HepG2 (cell line): Measurements from ENCODE around the gene MSI2. TPM values are rescaled to one million over a fixed set of nuclear protein-coding genes. Genes with fewer than 3 reads are reported as not detected.

ENCODE experiments used
- CAMTA2 ChIP-seq: sonication (generic); formaldehyde crosslinking; IDR thresholded peaks from 2 replicates; pipeline ENCODE4 v1.4.0; 2020; ENCODE audit warnings: mild to moderate bottlenecking, missing genetic modification reagents, borderline replicate concordance
- CENPT ChIP-seq: sonication (generic); formaldehyde crosslinking; IDR thresholded peaks from 2 replicates; pipeline ENCODE4 v1.8.0; 2022; ENCODE audit warnings: low read depth, mild to moderate bottlenecking, moderate library complexity, missing genetic modification reagents
- ETV6 ChIP-seq: sonication (generic); formaldehyde crosslinking; conservative IDR thresholded peaks from 2 replicates; pipeline ENCODE4 v1.4.0; 2020; ENCODE audit warnings: missing genetic modification reagents
- HCFC1 ChIP-seq: fragments of 150-350 bp; IDR thresholded peaks from 2 replicates; pipeline ENCODE4 v1.6.1; 2014; ENCODE audit warnings: low read depth, low read length
- HIVEP1 ChIP-seq: sonication (generic); formaldehyde crosslinking; IDR thresholded peaks from 2 replicates; pipeline ENCODE4 v1.4.0; 2020; ENCODE audit warnings: mild to moderate bottlenecking, missing genetic modification reagents
- LRRFIP1 ChIP-seq: sonication (generic); formaldehyde crosslinking; conservative IDR thresholded peaks from 2 replicates; pipeline ENCODE4 v1.4.0; 2020; ENCODE audit warnings: missing genetic modification reagents
- THAP8 ChIP-seq: sonication (generic); formaldehyde crosslinking; IDR thresholded peaks from 2 replicates; pipeline ENCODE4 v1.5.1; 2020; ENCODE audit warnings: missing genetic modification reagents, mild to moderate bottlenecking, borderline replicate concordance
- ZBTB14 ChIP-seq: sonication (generic); formaldehyde crosslinking; IDR thresholded peaks from 2 replicates; pipeline ENCODE4 v1.4.0; 2020; ENCODE audit warnings: missing genetic modification reagents
- ZNF33A ChIP-seq: sonication (generic); formaldehyde crosslinking; IDR thresholded peaks from 2 replicates; pipeline ENCODE4 v1.5.1; 2020; ENCODE audit warnings: missing genetic modification reagents, mild to moderate bottlenecking, moderate library complexity, borderline replicate concordance
- ZNF768 ChIP-seq: sonication (generic); formaldehyde crosslinking; IDR thresholded peaks from 2 replicates; pipeline ENCODE4 v1.4.0; 2020; ENCODE audit warnings: missing genetic modification reagents
- ZNF777 ChIP-seq: sonication (generic); formaldehyde crosslinking; IDR thresholded peaks from 2 replicates; pipeline ENCODE4 v1.4.0; 2020; ENCODE audit warnings: missing genetic modification reagents
- polyA plus RNA-seq, 8 experiments: library from polyadenylated mRNA; depleted of rRNA in 3 of 8; stranded (reverse) in 7 of 8; unstranded in 1 of 8; fragments of >200 nt; fragmentation: Illumina TruSeq in 4 of 8; extraction: Trizol in 4 of 8; gene quantifications; 2 replicates each; pipeline versions ENCODE4 v1.2.1 to v1.2.3, GENCODE V29; 2011 to 2016; ENCODE audit warnings: low read depth in 4 of 8, missing spikeins in 1 of 8, mixed read lengths in 1 of 8; ENCODE audit not compliant: insufficient read depth in 1 of 8
- total RNA-seq, 5 experiments: library from RNA; depleted of rRNA; stranded (reverse); fragments of >200 nt; fragmentation: Illumina TruSeq; extraction: Trizol; gene quantifications; 2 replicates each; pipeline ENCODE4 v1.2.3, GENCODE V29; 2016; ENCODE audit warnings: low read depth in 1 of 5
- TF ChIP-seq, protein P1 (sequence below): sonication (generic); formaldehyde crosslinking; IDR thresholded peaks from 2 replicates; pipeline ENCODE4 v1.4.0; 2020; ENCODE audit warnings: missing genetic modification reagents, borderline replicate concordance
- TF ChIP-seq, protein P2 (sequence below): sonication (generic); formaldehyde crosslinking; IDR thresholded peaks from 2 replicates; pipeline ENCODE4 v1.4.0; 2020; ENCODE audit warnings: mild to moderate bottlenecking, missing genetic modification reagents
- TF ChIP-seq, protein P3 (sequence below): sonication (generic); formaldehyde crosslinking; IDR thresholded peaks from 2 replicates; pipeline ENCODE4 v1.8.0; 2022; ENCODE audit warnings: mild to moderate bottlenecking, missing genetic modification reagents, moderate library complexity
- TF ChIP-seq, protein P4 (sequence below): sonication (generic); formaldehyde crosslinking; IDR thresholded peaks from 2 replicates; pipeline ENCODE4 v1.5.0; 2020; ENCODE audit warnings: mild to moderate bottlenecking, missing genetic modification reagents, borderline replicate concordance

The MSI2 gene
- total and polyA plus RNA-seq, 2 of the 13 experiments (the other 11 are each of a cell fraction or from before 2014, with no cell fraction given), result 77.5 to 78.4 TPM

DNA sequence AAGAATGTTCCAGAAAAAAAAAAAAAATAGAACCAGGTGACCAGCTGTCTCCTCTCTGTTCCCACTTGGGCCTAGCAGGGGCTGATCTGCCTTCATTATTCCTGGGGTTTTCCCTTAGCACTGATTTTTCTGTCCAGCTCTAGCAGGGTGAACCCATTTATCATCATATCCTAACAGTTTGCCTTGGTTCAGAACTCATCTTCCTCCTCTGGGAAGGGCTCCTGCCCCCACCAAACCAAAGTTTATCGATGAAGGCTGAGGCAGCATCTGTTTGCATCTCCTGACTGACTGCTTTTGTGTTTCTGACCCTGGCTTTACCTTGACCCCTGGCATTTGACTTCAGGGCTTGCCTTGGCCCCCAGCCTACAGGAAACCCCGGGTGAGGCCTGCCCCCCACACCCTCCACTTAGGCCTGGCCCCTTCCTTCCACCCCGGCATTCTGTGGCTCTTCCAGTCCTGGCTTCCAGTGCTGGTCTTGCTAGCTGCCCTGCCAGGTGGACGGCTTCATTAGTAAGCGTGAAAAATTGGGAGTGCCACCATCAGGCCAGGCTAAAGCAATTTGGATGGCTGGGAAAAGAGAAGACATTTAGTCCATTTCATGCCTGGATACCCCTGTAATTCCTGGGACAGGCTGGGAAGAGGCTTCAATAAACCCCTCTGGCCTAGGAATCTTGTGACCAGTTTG lies 323.9 kb downstream of the MSI2 start (continued):
- TF ChIP-seq ZNF777 (CRISPR knock-in tag) (no peak), ZBTB14 (CRISPR knock-in tag) (no peak), ETV6 (0 out of 2 replicates have a peak, but pooled peaks have one; percentile 27), CAMTA2 (CRISPR knock-in tag) (peak; percentile 52; the same call in 1 of the 2 replicates), ZNF768 (CRISPR knock-in tag) (peak; percentile 67; the same call in 1 of the 2 replicates), HIVEP1 (CRISPR knock-in tag) (peak; percentile 99), LRRFIP1 (CRISPR knock-in tag) (no peak), ZNF33A (no peak; the same call in 1 of the 2 replicates), HCFC1 (no peak), CENPT (no peak), THAP8 (CRISPR knock-in tag) (no peak)
- TF ChIP-seq, protein P1, sequence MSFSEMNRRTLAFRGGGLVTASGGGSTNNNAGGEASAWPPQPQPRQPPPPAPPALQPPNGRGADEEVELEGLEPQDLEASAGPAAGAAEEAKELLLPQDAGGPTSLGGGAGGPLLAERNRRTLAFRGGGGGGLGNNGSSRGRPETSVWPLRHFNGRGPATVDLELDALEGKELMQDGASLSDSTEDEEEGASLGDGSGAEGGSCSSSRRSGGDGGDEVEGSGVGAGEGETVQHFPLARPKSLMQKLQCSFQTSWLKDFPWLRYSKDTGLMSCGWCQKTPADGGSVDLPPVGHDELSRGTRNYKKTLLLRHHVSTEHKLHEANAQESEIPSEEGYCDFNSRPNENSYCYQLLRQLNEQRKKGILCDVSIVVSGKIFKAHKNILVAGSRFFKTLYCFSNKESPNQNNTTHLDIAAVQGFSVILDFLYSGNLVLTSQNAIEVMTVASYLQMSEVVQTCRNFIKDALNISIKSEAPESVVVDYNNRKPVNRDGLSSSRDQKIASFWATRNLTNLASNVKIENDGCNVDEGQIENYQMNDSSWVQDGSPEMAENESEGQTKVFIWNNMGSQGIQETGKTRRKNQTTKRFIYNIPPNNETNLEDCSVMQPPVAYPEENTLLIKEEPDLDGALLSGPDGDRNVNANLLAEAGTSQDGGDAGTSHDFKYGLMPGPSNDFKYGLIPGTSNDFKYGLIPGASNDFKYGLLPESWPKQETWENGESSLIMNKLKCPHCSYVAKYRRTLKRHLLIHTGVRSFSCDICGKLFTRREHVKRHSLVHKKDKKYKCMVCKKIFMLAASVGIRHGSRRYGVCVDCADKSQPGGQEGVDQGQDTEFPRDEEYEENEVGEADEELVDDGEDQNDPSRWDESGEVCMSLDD (CRISPR knock-in tag), result peak; percentile 96
- TF ChIP-seq, protein P2, sequence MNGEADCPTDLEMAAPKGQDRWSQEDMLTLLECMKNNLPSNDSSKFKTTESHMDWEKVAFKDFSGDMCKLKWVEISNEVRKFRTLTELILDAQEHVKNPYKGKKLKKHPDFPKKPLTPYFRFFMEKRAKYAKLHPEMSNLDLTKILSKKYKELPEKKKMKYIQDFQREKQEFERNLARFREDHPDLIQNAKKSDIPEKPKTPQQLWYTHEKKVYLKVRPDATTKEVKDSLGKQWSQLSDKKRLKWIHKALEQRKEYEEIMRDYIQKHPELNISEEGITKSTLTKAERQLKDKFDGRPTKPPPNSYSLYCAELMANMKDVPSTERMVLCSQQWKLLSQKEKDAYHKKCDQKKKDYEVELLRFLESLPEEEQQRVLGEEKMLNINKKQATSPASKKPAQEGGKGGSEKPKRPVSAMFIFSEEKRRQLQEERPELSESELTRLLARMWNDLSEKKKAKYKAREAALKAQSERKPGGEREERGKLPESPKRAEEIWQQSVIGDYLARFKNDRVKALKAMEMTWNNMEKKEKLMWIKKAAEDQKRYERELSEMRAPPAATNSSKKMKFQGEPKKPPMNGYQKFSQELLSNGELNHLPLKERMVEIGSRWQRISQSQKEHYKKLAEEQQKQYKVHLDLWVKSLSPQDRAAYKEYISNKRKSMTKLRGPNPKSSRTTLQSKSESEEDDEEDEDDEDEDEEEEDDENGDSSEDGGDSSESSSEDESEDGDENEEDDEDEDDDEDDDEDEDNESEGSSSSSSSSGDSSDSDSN, result peak; percentile 84
- TF ChIP-seq, protein P3, sequence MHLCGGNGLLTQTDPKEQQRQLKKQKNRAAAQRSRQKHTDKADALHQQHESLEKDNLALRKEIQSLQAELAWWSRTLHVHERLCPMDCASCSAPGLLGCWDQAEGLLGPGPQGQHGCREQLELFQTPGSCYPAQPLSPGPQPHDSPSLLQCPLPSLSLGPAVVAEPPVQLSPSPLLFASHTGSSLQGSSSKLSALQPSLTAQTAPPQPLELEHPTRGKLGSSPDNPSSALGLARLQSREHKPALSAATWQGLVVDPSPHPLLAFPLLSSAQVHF (CRISPR knock-in tag), result no peak
- TF ChIP-seq, protein P4, sequence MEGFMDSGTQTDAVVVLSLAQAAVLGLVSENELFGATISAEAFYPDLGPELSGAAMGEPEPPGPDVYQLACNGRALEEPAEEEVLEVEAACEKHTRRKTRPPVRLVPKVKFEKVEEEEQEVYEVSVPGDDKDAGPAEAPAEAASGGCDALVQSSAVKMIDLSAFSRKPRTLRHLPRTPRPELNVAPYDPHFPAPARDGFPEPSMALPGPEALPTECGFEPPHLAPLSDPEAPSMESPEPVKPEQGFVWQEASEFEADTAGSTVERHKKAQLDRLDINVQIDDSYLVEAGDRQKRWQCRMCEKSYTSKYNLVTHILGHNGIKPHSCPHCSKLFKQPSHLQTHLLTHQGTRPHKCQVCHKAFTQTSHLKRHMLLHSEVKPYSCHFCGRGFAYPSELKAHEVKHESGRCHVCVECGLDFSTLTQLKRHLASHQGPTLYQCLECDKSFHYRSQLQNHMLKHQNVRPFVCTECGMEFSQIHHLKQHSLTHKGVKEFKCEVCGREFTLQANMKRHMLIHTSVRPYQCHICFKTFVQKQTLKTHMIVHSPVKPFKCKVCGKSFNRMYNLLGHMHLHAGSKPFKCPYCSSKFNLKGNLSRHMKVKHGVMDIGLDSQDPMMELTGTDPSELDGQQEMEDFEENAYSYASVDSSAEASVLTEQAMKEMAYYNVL (CRISPR knock-in tag), result peak; percentile 96
